ENCODE measurements around the gene TECR. TPM values are rescaled to one million over a fixed set of nuclear protein-coding genes. Genes with fewer than 3 reads are reported as not detected.

TECR gene
- total and polyA plus RNA-seq, 2 of the 4 experiments (the other 2 are of a cell fraction): 46.2 to 81.2 TPM

DNA sequence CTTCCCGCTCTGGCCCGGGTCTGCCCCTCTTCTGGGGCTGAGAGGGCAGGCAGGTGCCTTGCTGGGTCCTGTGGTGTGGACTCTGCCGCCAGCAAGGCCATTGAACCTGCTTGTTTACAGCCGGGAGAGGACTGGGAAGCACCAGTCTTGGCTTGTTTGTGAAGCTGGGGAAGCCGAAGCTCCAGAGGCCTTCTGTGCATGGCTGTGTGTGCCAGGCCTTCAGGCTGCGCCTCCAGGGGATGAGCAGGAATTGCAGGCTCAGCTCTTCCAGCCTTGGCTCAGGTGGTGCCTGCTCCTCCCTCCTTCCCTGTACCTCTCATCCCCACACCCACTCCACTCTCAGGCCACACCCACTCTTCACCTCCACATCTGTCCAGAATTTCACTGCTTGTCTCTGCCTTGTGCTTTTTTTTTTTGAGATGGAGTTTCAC, 25.0 kb downstream of the TECR start:
- Histone ChIP-seq H4K20me1 (ENCODE audit: insufficient read depth, low read length) (peaks cover 10% of the 10 kb centered on the region), H3K14ac (replicated peaks; ENCODE audit: low read depth, low read length) (no peak overlapping the region), H2AFZ (replicated peaks; ENCODE audit: low read length, poor library complexity) (no peak overlapping the region), H2BK5ac (ENCODE audit: low read depth, low read length, poor library complexity, severe bottlenecking) (no peak overlapping the region), H3K4me1 (ENCODE audit: control insufficient read depth, insufficient read depth, low read length) (peaks cover 6% of the 10 kb centered on the region; the same call in 1 of the 2 replicates), H3K4me3 (ENCODE audit: insufficient read depth, low read depth, low read length) (no peak overlapping the region), H3K9ac (ENCODE audit: low read depth, low read length) (no peak overlapping the region), H2BK120ac (ENCODE audit: low read depth, low read length) (no peak overlapping the region), H3K27ac (ENCODE audit: insufficient read depth, low read length) (no peak overlapping the region), H3K4ac (ENCODE audit: low read depth, low read length) (no peak overlapping the region), H3K27me3 (ENCODE audit: control insufficient read depth, insufficient read depth, low read length) (no peaks in the 10 kb centered on the region), H3K9me1 (ENCODE audit: insufficient read depth, low read length) (peaks cover 7% of the 10 kb centered on the region), H3K4me2 (ENCODE audit: low read depth, low read length) (no peak overlapping the region), H2BK15ac (ENCODE audit: low read depth, low read length) (no peak overlapping the region), H3K23ac (ENCODE audit: low read depth, low read length) (no peak overlapping the region), H3K18ac (ENCODE audit: low read depth, low read length) (no peak overlapping the region), H2AK9ac (replicated peaks; ENCODE audit: low read depth, low read length, poor library complexity) (peak overlapping the region; percentile 23), H3K36me3 (ENCODE audit: control insufficient read depth, insufficient read depth, low read length) (no peaks in the 10 kb centered on the region), H4K5ac (ENCODE audit: low read depth, low read length) (no peak overlapping the region), H2AK5ac (ENCODE audit: low read depth, low read length) (no peak overlapping the region), H4K8ac (ENCODE audit: low read depth in 2 of 2, low read length in 2 of 2) (no peak overlapping the region), H3K9me3 (ENCODE audit: control insufficient read depth, insufficient read depth, low read length) (no peaks in the 10 kb centered on the region), H3K56ac (ENCODE audit: extremely low read depth, insufficient read depth, low read length) (no peak overlapping the region), H3K79me1 (ENCODE audit: low read depth in 1 of 2, low read length in 2 of 2) (peaks cover 7 to 40% of the 10 kb centered on the region in 2 experiments), H4K91ac (ENCODE audit: insufficient read depth, low read depth, low read length) (no peak overlapping the region), H2BK20ac (ENCODE audit: low read depth, low read length) (no peak overlapping the region)
- WGBS, 2 experiments (ENCODE audit: extremely low coverage in 2 of 2, insufficient read length in 1 of 2): no CpG with 5 or more reads among the region's 6 CpGs
- DNase-seq (no peak), ATAC-seq (ENCODE audit: low read depth) (no peak)
- BruUV-seq (replicated peaks): no TSS peak
- CTCF ChIA-PET: no interaction called here
- intact Hi-C loops (cut with micrococcal nuclease): no loop called here
- in situ Hi-C loops (cut with MboI; ENCODE audit: low sequenced_read_pairs): loop anchor here (25.0 kb wide), 1 partner anchor 883 kb away; the partner anchor contains the start of gene WIZ
- POLR2A ChIA-PET (ENCODE audit: unreplicated experiment): no interaction called here
- TF ChIP-seq RCOR1 (IDR thresholded peaks at IDR 0.05; ENCODE audit: insufficient replicate concordance, low read length): no peak
- TF ChIP-seq MXI1 (IDR thresholded peaks at IDR 0.05; ENCODE audit: borderline replicate concordance, low read depth, low read length): no peak
- TF ChIP-seq BHLHE40 (IDR thresholded peaks at IDR 0.05; ENCODE audit: low read depth, low read length): no peak
- no peak for TF ChIP-seq CEBPB (IDR thresholded peaks at IDR 0.05; ENCODE audit: low read depth, low read length)
- dilution Hi-C loops (cut with HindIII; ENCODE audit: low sequenced_read_pairs, unreplicated experiment): no loop called here

Measured in IMR-90 (cell line).